GM12878 (cell line): Measurements from ENCODE around the gene VCP.

Source experiments
- ATF2 ChIP-seq: IDR thresholded peaks from 2 replicates; pipeline ENCODE4 v1.6.1; 2012; ENCODE audit warnings: low read length, inconsistent platforms
- ATF3 ChIP-seq: IDR thresholded peaks from 2 replicates; pipeline ENCODE4 v1.6.1; 2011; ENCODE audit warnings: low read depth, mild to moderate bottlenecking, low read length, moderate library complexity, borderline replicate concordance; ENCODE audit errors: extremely low read depth
- CTCF ChIP-seq, 3 experiments: IDR thresholded peaks in 2 of 3; conservative IDR thresholded peaks in 1 of 3; 2 replicates each; pipeline ENCODE4 v1.5.1; 2011; ENCODE audit warnings: low read depth in 3 of 3, low read length in 3 of 3, mild to moderate bottlenecking in 3 of 3, control low read depth in 2 of 3, moderate library complexity in 2 of 3, inconsistent platforms in 1 of 3, mixed read lengths in 1 of 3; ENCODE audit not compliant: control insufficient read depth in 2 of 3, insufficient read depth in 1 of 3; ENCODE audit errors: extremely low read depth in 1 of 3
- EP300 ChIP-seq, 2 experiments: fragments of 150-350 bp in 1 of 2; IDR thresholded peaks; 2 replicates each; pipeline ENCODE4 v1.6.1; 2011 to 2012; ENCODE audit warnings: low read depth in 2 of 2, low read length in 2 of 2, borderline replicate concordance in 1 of 2, improper control_type of control experiment in 1 of 2, inconsistent platforms in 1 of 2; ENCODE audit not compliant: control insufficient read depth in 1 of 2
- PBX3 ChIP-seq: IDR thresholded peaks from 2 replicates; pipeline ENCODE4 v1.6.1; 2011; ENCODE audit warnings: mild to moderate bottlenecking, low read depth, low read length, moderate library complexity; ENCODE audit not compliant: insufficient replicate concordance
- POLR2A ChIP-seq: IDR thresholded peaks from 2 replicates; pipeline ENCODE4 v1.6.1; 2011; ENCODE audit warnings: low read depth, mild to moderate bottlenecking, low read length
- TARDBP ChIP-seq: IDR thresholded peaks from 2 replicates; pipeline ENCODE4 v1.6.1; 2016; ENCODE audit warnings: borderline replicate concordance
- ZZZ3 ChIP-seq: IDR thresholded peaks from 2 replicates; pipeline ENCODE4 v1.6.1; 2011; ENCODE audit warnings: low read depth; ENCODE audit not compliant: control insufficient read depth, insufficient read length

- TF ChIP-seq TARDBP (no peak), PBX3 (no peak), EP300 (IDR thresholded peaks at IDR 0.05; ENCODE audit: borderline replicate concordance in 1 of 2, control insufficient read depth in 1 of 2, low read depth in 2 of 2, low read length in 2 of 2) (no peak), CTCF (IDR thresholded peaks at IDR 0.05 in 2 of 3, conservative IDR thresholded peaks at IDR 0.05 in 1 of 3; ENCODE audit: control insufficient read depth in 2 of 3, extremely low read depth in 1 of 3, insufficient read depth in 1 of 3, low read depth in 3 of 3, low read length in 3 of 3) (no peak), POLR2A (no peak), ATF2 (no peak), ZZZ3 (no peak), ATF3 (no peak)
Measured at GRCh38 chr9:35105571-35106342, 33.3 kb upstream of the VCP start.
